GM23338 (cell line): ENCODE data around the gene KCNK10. TPM values are rescaled to one million over a fixed set of nuclear protein-coding genes. Genes with fewer than 3 reads are reported as not detected.
A peak's percentile ranks its signal among the peaks of the same experiment; 100 is the strongest.

ENCODE experiments used
- ATAC-seq: fragments of 200-7000 bp; cut with Tn5 transposase; 3 replicates; pipeline ENCODE4 v1.9.1; 2020
- DNase-seq: peaks from one replicate; pipeline ENCODE4 v3.0.0-alpha.2; 2015; ENCODE audit warnings: low spot score
- H2AFZ ChIP-seq: fragments of 200-600 bp; sonication (generic); 2 replicates; pipeline ENCODE4 v1.8.0; 2016; ENCODE audit warnings: antibody characterized with exemption, mild to moderate bottlenecking, moderate library complexity
- H3F3A ChIP-seq: fragments of 200-600 bp; sonication (generic); replicated peaks from 2 replicates; pipeline ENCODE4 v1.8.0; 2017; ENCODE audit warnings: antibody characterized with exemption, mixed run types, low read depth
- H3K27ac ChIP-seq: fragments of 200-600 bp; sonication (generic); 2 replicates; pipeline ENCODE4 v1.6.1; 2016; ENCODE audit warnings: low read depth
- H3K27me3 ChIP-seq: fragments of 200-600 bp; sonication (generic); 2 replicates; pipeline ENCODE4 v1.8.0; 2016; ENCODE audit warnings: mild to moderate bottlenecking, mixed run types, moderate library complexity; ENCODE audit not compliant: insufficient read depth
- H3K36me3 ChIP-seq: fragments of 200-600 bp; sonication (generic); 2 replicates; pipeline ENCODE4 v1.8.0; 2016; ENCODE audit warnings: mild to moderate bottlenecking; ENCODE audit not compliant: insufficient read depth
- H3K4me1 ChIP-seq: fragments of 200-600 bp; sonication (generic); 2 replicates; pipeline ENCODE4 v1.8.0; 2016; ENCODE audit warnings: mild to moderate bottlenecking, moderate library complexity; ENCODE audit not compliant: insufficient read depth
- H3K4me2 ChIP-seq: fragments of 200-600 bp; sonication (generic); 2 replicates; pipeline ENCODE4 v1.7.1; 2017; ENCODE audit warnings: mixed run types
- H3K4me3 ChIP-seq: fragments of 200-600 bp; sonication (generic); 2 replicates; pipeline ENCODE4 v1.6.1; 2016; ENCODE audit warnings: mixed run types
- H3K79me2 ChIP-seq: fragments of 200-600 bp; sonication (generic); replicated peaks from 2 replicates; pipeline ENCODE4 v1.8.0; 2017; ENCODE audit warnings: mild to moderate bottlenecking; ENCODE audit not compliant: insufficient read depth
- H3K9me2 ChIP-seq: fragments of 200-600 bp; sonication (generic); 2 replicates; pipeline ENCODE4 v1.8.0; 2017; ENCODE audit not compliant: insufficient read depth
- H4K20me1 ChIP-seq: fragments of 200-600 bp; sonication (generic); replicated peaks from 2 replicates; pipeline ENCODE4 v1.8.0; 2017; ENCODE audit warnings: mild to moderate bottlenecking; ENCODE audit not compliant: insufficient read depth
- H3K27ac Mint-ChIP-seq: 2 replicates; pipeline ENCODE4 v1.8.0; 2020; ENCODE audit warnings: inconsistent platforms, mild to moderate bottlenecking, moderate library complexity, mixed read lengths
- H3K27me3 Mint-ChIP-seq: 3 replicates; pipeline ENCODE4 v1.8.0; 2022; ENCODE audit warnings: low read depth, mild to moderate bottlenecking, moderate library complexity, mixed read lengths, inconsistent platforms; ENCODE audit not compliant: insufficient read depth, poor library complexity
- H3K36me3 Mint-ChIP-seq: 3 replicates; pipeline ENCODE4 v1.8.0; 2021; ENCODE audit warnings: low read depth, mild to moderate bottlenecking, inconsistent platforms, moderate library complexity, mixed read lengths
- H3K4me1 Mint-ChIP-seq: 3 replicates; pipeline ENCODE4 v1.8.0; 2020; ENCODE audit warnings: mild to moderate bottlenecking, inconsistent platforms, mixed read lengths
- H3K4me3 Mint-ChIP-seq: 3 replicates; pipeline ENCODE4 v1.8.0; 2021; ENCODE audit warnings: moderate library complexity, mild to moderate bottlenecking, inconsistent platforms, mixed read lengths
- H3K9me3 Mint-ChIP-seq: 3 replicates; pipeline ENCODE4 v1.8.0; 2020; ENCODE audit warnings: moderate library complexity, mild to moderate bottlenecking, inconsistent platforms, mixed read lengths
- CREB1 ChIP-seq: fragments of 250-450 bp; sonication (Bioruptor Pico); IDR thresholded peaks from 2 replicates; pipeline ENCODE4 v1.5.0; 2020; ENCODE audit warnings: low read depth, mild to moderate bottlenecking, moderate library complexity
- NANOG ChIP-seq: IDR thresholded peaks from 2 replicates; pipeline ENCODE4 v1.6.1; 2016; ENCODE audit warnings: antibody characterized with exemption, borderline replicate concordance
- ZNF114 ChIP-seq: fragments of 250-450 bp; sonication (Bioruptor Pico); IDR thresholded peaks from 2 replicates; pipeline ENCODE4 v1.5.0; 2020; ENCODE audit warnings: mild to moderate bottlenecking, moderate library complexity
- polyA plus RNA-seq: library from polyadenylated mRNA; unstranded; fragments of >200 nt; fragmentation: Nextera tagmentation; extraction: Ambion mirVana; gene quantifications from 2 replicates; pipeline ENCODE4 v1.2.1, GENCODE V29; 2016
- total RNA-seq: library from RNA; depleted of rRNA; stranded (reverse); fragments of >200 nt; shearing (Covaris generic); gene quantifications from 2 replicates; pipeline ENCODE4 v1.2.3, GENCODE V29; 2014
- TF ChIP-seq, protein P1 (sequence below): fragments of 250-450 bp; sonication (Bioruptor Pico); IDR thresholded peaks from 2 replicates; pipeline ENCODE4 v1.5.0; 2020; ENCODE audit warnings: mild to moderate bottlenecking, moderate library complexity
- TF ChIP-seq, protein P2 (sequence below): IDR thresholded peaks from one replicate; pipeline ENCODE4 v1.6.1; 2018; ENCODE audit warnings: antibody characterized with exemption; ENCODE audit not compliant: unreplicated experiment
- TF ChIP-seq, protein P3 (sequence below), 2 experiments: fragments of 200-600 bp in 1 of 2; sonication (generic) in 1 of 2; conservative IDR thresholded peaks; 2 replicates each; pipeline versions ENCODE4 v1.5.1 to v1.6.1; 2016 to 2017; ENCODE audit warnings: antibody characterized with exemption in 2 of 2, low read depth in 2 of 2, mild to moderate bottlenecking in 2 of 2, moderate library complexity in 1 of 2
- TF ChIP-seq, protein P4 (sequence below): IDR thresholded peaks from 2 replicates; pipeline ENCODE4 v1.6.1; 2016; ENCODE audit warnings: antibody characterized with exemption

The KCNK10 gene
- total and polyA plus RNA-seq, 2 experiments from 2014 or later = 0.29 to 1.0 TPM

DNA sequence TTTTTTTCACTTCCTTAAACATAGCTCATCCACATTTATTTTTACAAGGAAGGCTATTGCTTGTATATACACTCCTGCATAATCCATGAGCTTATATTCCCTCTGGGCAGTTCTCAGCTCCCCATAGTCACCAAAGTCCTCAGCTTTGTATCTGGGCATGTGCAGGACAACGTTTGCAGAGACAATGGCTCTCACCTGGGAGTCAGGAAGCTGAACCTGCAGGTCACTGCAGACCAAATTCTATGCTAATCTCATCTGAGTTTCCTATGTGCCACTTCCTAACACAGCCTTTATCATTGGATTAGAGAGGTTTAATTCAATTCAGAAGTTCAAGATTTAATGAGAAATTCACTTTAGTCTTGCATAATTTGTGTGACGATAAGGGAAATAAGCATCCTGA lies 131.5 kb downstream of the KCNK10 start:
- H3K36me3 Mint-ChIP-seq = no peaks in the 10 kb centered on the region
- H3K9me2 ChIP-seq = no peaks in the 10 kb centered on the region
- H3K9me3 Mint-ChIP-seq = no peaks in the 10 kb centered on the region; the same call in 2 of the 3 replicates
- ATAC-seq = peak; percentile 21
- H3K4me1 Mint-ChIP-seq = peaks cover 50% of the 10 kb centered on the region
- H3K4me3 ChIP-seq = no peak overlapping the region
- peak; percentile 39 for DNase-seq
- H3K27ac Mint-ChIP-seq = no peak overlapping the region; the same call in 1 of the 2 replicates
- H3K79me2 ChIP-seq = no peaks in the 10 kb centered on the region
- H3K27me3 Mint-ChIP-seq = peaks cover 2% of the 10 kb centered on the region
- H3K4me1 ChIP-seq = peaks cover 21% of the 10 kb centered on the region
- H3K4me3 Mint-ChIP-seq = no peak overlapping the region
- TF ChIP-seq, protein P1, sequence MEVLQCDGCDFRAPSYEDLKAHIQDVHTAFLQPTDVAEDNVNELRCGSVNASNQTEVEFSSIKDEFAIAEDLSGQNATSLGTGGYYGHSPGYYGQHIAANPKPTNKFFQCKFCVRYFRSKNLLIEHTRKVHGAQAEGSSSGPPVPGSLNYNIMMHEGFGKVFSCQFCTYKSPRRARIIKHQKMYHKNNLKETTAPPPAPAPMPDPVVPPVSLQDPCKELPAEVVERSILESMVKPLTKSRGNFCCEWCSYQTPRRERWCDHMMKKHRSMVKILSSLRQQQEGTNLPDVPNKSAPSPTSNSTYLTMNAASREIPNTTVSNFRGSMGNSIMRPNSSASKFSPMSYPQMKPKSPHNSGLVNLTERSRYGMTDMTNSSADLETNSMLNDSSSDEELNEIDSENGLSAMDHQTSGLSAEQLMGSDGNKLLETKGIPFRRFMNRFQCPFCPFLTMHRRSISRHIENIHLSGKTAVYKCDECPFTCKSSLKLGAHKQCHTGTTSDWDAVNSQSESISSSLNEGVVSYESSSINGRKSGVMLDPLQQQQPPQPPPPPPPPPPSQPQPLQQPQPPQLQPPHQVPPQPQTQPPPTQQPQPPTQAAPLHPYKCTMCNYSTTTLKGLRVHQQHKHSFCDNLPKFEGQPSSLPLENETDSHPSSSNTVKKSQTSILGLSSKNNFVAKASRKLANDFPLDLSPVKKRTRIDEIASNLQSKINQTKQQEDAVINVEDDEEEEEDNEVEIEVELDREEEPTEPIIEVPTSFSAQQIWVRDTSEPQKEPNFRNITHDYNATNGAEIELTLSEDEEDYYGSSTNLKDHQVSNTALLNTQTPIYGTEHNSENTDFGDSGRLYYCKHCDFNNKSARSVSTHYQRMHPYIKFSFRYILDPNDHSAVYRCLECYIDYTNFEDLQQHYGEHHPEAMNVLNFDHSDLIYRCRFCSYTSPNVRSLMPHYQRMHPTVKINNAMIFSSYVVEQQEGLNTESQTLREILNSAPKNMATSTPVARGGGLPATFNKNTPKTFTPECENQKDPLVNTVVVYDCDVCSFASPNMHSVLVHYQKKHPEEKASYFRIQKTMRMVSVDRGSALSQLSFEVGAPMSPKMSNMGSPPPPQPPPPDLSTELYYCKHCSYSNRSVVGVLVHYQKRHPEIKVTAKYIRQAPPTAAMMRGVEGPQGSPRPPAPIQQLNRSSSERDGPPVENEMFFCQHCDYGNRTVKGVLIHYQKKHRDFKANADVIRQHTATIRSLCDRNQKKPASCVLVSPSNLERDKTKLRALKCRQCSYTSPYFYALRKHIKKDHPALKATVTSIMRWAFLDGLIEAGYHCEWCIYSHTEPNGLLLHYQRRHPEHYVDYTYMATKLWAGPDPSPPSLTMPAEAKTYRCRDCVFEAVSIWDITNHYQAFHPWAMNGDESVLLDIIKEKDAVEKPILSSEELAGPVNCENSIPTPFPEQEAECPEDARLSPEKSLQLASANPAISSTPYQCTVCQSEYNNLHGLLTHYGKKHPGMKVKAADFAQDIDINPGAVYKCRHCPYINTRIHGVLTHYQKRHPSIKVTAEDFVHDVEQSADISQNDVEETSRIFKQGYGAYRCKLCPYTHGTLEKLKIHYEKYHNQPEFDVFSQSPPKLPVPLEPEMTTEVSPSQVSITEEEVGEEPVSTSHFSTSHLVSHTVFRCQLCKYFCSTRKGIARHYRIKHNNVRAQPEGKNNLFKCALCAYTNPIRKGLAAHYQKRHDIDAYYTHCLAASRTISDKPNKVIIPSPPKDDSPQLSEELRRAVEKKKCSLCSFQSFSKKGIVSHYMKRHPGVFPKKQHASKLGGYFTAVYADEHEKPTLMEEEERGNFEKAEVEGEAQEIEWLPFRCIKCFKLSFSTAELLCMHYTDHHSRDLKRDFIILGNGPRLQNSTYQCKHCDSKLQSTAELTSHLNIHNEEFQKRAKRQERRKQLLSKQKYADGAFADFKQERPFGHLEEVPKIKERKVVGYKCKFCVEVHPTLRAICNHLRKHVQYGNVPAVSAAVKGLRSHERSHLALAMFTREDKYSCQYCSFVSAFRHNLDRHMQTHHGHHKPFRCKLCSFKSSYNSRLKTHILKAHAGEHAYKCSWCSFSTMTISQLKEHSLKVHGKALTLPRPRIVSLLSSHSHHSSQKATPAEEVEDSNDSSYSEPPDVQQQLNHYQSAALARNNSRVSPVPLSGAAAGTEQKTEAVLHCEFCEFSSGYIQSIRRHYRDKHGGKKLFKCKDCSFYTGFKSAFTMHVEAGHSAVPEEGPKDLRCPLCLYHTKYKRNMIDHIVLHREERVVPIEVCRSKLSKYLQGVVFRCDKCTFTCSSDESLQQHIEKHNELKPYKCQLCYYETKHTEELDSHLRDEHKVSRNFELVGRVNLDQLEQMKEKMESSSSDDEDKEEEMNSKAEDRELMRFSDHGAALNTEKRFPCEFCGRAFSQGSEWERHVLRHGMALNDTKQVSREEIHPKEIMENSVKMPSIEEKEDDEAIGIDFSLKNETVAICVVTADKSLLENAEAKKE (CRISPR knock-in tag) = 0 out of 2 replicates have a peak, but pooled peaks have one; percentile 38
- TF ChIP-seq NANOG = no peak
- H3F3A ChIP-seq = no peaks in the 10 kb centered on the region
- H3K36me3 ChIP-seq = no peaks in the 10 kb centered on the region
- no peaks in the 10 kb centered on the region for H4K20me1 ChIP-seq
- H2AFZ ChIP-seq = peak overlapping the region; percentile 24; the same call in 1 of the 2 replicates
- no peaks in the 10 kb centered on the region for H3K27me3 ChIP-seq
- H3K4me2 ChIP-seq = no peak overlapping the region; the same call in 1 of the 2 replicates
- no peak overlapping the region for H3K27ac ChIP-seq

DNA sequence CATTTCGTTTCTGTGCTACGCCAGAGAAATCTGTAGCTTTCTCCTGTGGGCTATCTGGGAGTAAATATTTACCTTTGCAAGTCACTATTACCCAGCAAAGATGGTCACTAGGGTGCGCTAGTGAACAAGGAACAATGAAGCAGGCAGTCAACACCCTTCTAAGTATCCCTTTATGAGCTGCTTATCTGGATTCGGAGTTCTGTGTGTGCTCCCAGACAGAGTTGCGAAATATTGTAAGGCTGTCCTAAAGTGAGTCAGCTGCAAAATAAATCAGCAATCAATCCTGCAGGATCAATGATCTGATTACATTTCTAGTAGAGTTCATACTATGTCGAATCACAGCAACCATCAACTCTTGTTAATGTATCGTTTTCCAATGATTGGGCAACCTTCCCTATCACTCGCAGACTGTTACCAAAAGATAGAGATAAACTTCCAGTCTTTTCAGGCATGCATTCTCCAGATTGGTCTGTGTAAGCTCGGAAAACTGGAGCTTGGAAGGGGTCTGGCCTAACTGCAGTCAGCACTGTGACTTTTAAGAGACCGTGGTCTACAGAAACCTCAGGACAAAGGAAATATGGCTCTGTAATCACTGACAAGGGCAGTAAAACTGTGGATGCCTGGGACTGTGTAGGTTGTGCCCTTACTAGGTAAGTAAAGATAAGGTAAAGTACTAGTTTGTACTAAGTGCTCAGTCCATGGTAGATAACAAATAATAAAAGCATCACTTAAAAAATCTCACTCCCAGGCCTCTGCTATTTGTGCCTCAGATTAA lies 133.5 kb downstream of the KCNK10 start:
- H3K27ac Mint-ChIP-seq = peak overlapping the region; percentile 89; the same call in 1 of the 2 replicates
- no peaks in the 10 kb centered on the region; the same call in 2 of the 3 replicates for H3K9me3 Mint-ChIP-seq
- no peaks in the 10 kb centered on the region for H3K36me3 ChIP-seq
- H3K27me3 ChIP-seq = no peaks in the 10 kb centered on the region
- H3K27ac ChIP-seq = no peak overlapping the region
- ATAC-seq (peak; percentile 96), DNase-seq (peak; percentile 95)
- H2AFZ ChIP-seq = peak overlapping the region; percentile 94
- no peaks in the 10 kb centered on the region for H3K36me3 Mint-ChIP-seq
- no peaks in the 10 kb centered on the region for H3F3A ChIP-seq
- peaks cover 2% of the 10 kb centered on the region for H3K27me3 Mint-ChIP-seq
- H3K4me3 ChIP-seq = peak overlapping the region; percentile 39
- peaks cover 35% of the 10 kb centered on the region for H3K4me1 Mint-ChIP-seq
- H4K20me1 ChIP-seq = no peaks in the 10 kb centered on the region
- H3K9me2 ChIP-seq = no peaks in the 10 kb centered on the region
- no peaks in the 10 kb centered on the region for H3K79me2 ChIP-seq
- H3K4me1 ChIP-seq = peaks cover 15% of the 10 kb centered on the region
- H3K4me2 ChIP-seq = peak overlapping the region; percentile 65
- H3K4me3 Mint-ChIP-seq = peak overlapping the region; percentile 60; the same call in 2 of the 3 replicates
- TF ChIP-seq CREB1 = no peak
- TF ChIP-seq, protein P2, sequence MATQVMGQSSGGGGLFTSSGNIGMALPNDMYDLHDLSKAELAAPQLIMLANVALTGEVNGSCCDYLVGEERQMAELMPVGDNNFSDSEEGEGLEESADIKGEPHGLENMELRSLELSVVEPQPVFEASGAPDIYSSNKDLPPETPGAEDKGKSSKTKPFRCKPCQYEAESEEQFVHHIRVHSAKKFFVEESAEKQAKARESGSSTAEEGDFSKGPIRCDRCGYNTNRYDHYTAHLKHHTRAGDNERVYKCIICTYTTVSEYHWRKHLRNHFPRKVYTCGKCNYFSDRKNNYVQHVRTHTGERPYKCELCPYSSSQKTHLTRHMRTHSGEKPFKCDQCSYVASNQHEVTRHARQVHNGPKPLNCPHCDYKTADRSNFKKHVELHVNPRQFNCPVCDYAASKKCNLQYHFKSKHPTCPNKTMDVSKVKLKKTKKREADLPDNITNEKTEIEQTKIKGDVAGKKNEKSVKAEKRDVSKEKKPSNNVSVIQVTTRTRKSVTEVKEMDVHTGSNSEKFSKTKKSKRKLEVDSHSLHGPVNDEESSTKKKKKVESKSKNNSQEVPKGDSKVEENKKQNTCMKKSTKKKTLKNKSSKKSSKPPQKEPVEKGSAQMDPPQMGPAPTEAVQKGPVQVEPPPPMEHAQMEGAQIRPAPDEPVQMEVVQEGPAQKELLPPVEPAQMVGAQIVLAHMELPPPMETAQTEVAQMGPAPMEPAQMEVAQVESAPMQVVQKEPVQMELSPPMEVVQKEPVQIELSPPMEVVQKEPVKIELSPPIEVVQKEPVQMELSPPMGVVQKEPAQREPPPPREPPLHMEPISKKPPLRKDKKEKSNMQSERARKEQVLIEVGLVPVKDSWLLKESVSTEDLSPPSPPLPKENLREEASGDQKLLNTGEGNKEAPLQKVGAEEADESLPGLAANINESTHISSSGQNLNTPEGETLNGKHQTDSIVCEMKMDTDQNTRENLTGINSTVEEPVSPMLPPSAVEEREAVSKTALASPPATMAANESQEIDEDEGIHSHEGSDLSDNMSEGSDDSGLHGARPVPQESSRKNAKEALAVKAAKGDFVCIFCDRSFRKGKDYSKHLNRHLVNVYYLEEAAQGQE = no peak
- TF ChIP-seq, protein P3, sequence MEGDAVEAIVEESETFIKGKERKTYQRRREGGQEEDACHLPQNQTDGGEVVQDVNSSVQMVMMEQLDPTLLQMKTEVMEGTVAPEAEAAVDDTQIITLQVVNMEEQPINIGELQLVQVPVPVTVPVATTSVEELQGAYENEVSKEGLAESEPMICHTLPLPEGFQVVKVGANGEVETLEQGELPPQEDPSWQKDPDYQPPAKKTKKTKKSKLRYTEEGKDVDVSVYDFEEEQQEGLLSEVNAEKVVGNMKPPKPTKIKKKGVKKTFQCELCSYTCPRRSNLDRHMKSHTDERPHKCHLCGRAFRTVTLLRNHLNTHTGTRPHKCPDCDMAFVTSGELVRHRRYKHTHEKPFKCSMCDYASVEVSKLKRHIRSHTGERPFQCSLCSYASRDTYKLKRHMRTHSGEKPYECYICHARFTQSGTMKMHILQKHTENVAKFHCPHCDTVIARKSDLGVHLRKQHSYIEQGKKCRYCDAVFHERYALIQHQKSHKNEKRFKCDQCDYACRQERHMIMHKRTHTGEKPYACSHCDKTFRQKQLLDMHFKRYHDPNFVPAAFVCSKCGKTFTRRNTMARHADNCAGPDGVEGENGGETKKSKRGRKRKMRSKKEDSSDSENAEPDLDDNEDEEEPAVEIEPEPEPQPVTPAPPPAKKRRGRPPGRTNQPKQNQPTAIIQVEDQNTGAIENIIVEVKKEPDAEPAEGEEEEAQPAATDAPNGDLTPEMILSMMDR (conservative IDR thresholded peaks at IDR 0.05; ENCODE audit: low read depth in 2 of 2) = peak; percentile 82 to 92
- TF ChIP-seq, protein P4, sequence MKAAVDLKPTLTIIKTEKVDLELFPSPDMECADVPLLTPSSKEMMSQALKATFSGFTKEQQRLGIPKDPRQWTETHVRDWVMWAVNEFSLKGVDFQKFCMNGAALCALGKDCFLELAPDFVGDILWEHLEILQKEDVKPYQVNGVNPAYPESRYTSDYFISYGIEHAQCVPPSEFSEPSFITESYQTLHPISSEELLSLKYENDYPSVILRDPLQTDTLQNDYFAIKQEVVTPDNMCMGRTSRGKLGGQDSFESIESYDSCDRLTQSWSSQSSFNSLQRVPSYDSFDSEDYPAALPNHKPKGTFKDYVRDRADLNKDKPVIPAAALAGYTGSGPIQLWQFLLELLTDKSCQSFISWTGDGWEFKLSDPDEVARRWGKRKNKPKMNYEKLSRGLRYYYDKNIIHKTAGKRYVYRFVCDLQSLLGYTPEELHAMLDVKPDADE = no peak
- no peak for TF ChIP-seq ZNF114 (CRISPR knock-in tag)
